ENCODE measurements around the gene PRR29.

The PRR29 gene

GRCh38 chr17:64024215-64024654 lies 26.1 kb downstream of the PRR29 start:
- H3K23ac ChIP-seq (ENCODE audit: low read length) = no peak overlapping the region
- H3K4me1 ChIP-seq (ENCODE audit: control insufficient read depth, low read depth, low read length) = no peaks in the 10 kb centered on the region
- H3K79me2 ChIP-seq (ENCODE audit: control insufficient read depth, insufficient read depth, low read length) = no peaks in the 10 kb centered on the region
- no peak overlapping the region for H4K8ac ChIP-seq (ENCODE audit: low read depth, low read length)
- no peak for DNase-seq
- no peak overlapping the region for H2BK5ac ChIP-seq (ENCODE audit: low read length)
- no peak overlapping the region for H3K4me2 ChIP-seq (ENCODE audit: low read length)
- no peak overlapping the region for H3K56ac ChIP-seq (ENCODE audit: low read length)
- H3K9ac ChIP-seq (ENCODE audit: low read length) = no peak overlapping the region
- H3K4ac ChIP-seq (ENCODE audit: low read depth, low read length) = no peak overlapping the region
- WGBS (ENCODE audit: extremely low coverage, insufficient coverage, low lambda C conversion rate) = no CpG with 5 or more reads among the region's 8 CpGs
- no peak overlapping the region for H4K5ac ChIP-seq (ENCODE audit: low read length)
- no peak overlapping the region for H2AK5ac ChIP-seq (ENCODE audit: low read length)
- no peaks in the 10 kb centered on the region for H3K27me3 ChIP-seq (ENCODE audit: insufficient read depth, low read length, poor library complexity)
- H3K79me1 ChIP-seq (ENCODE audit: low read length) = no peaks in the 10 kb centered on the region
- H3K18ac ChIP-seq (ENCODE audit: low read length) = no peak overlapping the region
- no peak overlapping the region for H3K27ac ChIP-seq (ENCODE audit: low read depth, low read length)
- H3K4me3 ChIP-seq (ENCODE audit: low read length) = no peak overlapping the region
- no peaks in the 10 kb centered on the region for H3K36me3 ChIP-seq (ENCODE audit: control insufficient read depth, insufficient read depth, low read length)
- H2BK15ac ChIP-seq (replicated peaks; ENCODE audit: low read depth) = no peak overlapping the region
- H2BK120ac ChIP-seq (ENCODE audit: low read depth, low read length) = no peak overlapping the region

- Histone ChIP-seq H3K79me2 (ENCODE audit: control insufficient read depth, insufficient read depth, low read length) (no peaks in the 10 kb centered on the region), H3K9ac (ENCODE audit: low read length) (no peak overlapping the region), H3K27me3 (ENCODE audit: insufficient read depth, low read length, poor library complexity) (no peaks in the 10 kb centered on the region), H3K36me3 (ENCODE audit: control insufficient read depth, insufficient read depth, low read length) (no peaks in the 10 kb centered on the region), H2BK15ac (replicated peaks; ENCODE audit: low read depth) (no peak overlapping the region), H3K4me1 (ENCODE audit: control insufficient read depth, low read depth, low read length) (no peaks in the 10 kb centered on the region), H2BK5ac (ENCODE audit: low read length) (no peak overlapping the region), H4K5ac (ENCODE audit: low read length) (no peak overlapping the region), H2BK120ac (ENCODE audit: low read depth, low read length) (no peak overlapping the region), H3K4me3 (ENCODE audit: low read length) (no peak overlapping the region), H3K27ac (ENCODE audit: low read depth, low read length) (no peak overlapping the region), H3K4ac (ENCODE audit: low read depth, low read length) (no peak overlapping the region), H4K8ac (ENCODE audit: low read depth, low read length) (no peak overlapping the region), H2AK5ac (ENCODE audit: low read length) (no peak overlapping the region), H3K23ac (ENCODE audit: low read length) (no peak overlapping the region), H3K18ac (ENCODE audit: low read length) (no peak overlapping the region), H3K79me1 (ENCODE audit: low read length) (no peaks in the 10 kb centered on the region), H3K56ac (ENCODE audit: low read length) (no peak overlapping the region), H3K4me2 (ENCODE audit: low read length) (no peak overlapping the region)
- no peak for DNase-seq
- no CpG with 5 or more reads among the region's 19 CpGs for WGBS (ENCODE audit: extremely low coverage, insufficient coverage, low lambda C conversion rate)
These were observed 26.9 kb downstream of the PRR29 start for GRCh38 chr17:64024781-64025731.

GRCh38 chr17:64025732-64026294 lies 27.7 kb downstream of the PRR29 start:
- H3K23ac ChIP-seq (ENCODE audit: low read length) = no peak overlapping the region
- no peaks in the 10 kb centered on the region for H3K79me1 ChIP-seq (ENCODE audit: low read length)
- no peaks in the 10 kb centered on the region for H3K27me3 ChIP-seq (ENCODE audit: insufficient read depth, low read length, poor library complexity)
- peak; percentile 89 for DNase-seq
- no peak overlapping the region for H3K4me3 ChIP-seq (ENCODE audit: low read length)
- no peak overlapping the region for H2BK5ac ChIP-seq (ENCODE audit: low read length)
- H3K27ac ChIP-seq (ENCODE audit: low read depth, low read length) = no peak overlapping the region
- H4K5ac ChIP-seq (ENCODE audit: low read length) = no peak overlapping the region
- no peak overlapping the region for H2BK15ac ChIP-seq (replicated peaks; ENCODE audit: low read depth)
- H3K79me2 ChIP-seq (ENCODE audit: control insufficient read depth, insufficient read depth, low read length) = no peaks in the 10 kb centered on the region
- no peak overlapping the region for H2BK120ac ChIP-seq (ENCODE audit: low read depth, low read length)
- no peak overlapping the region for H3K56ac ChIP-seq (ENCODE audit: low read length)
- H3K4ac ChIP-seq (ENCODE audit: low read depth, low read length) = no peak overlapping the region
- H3K4me1 ChIP-seq (ENCODE audit: control insufficient read depth, low read depth, low read length) = no peaks in the 10 kb centered on the region
- H3K4me2 ChIP-seq (ENCODE audit: low read length) = no peak overlapping the region
- no peak overlapping the region for H3K18ac ChIP-seq (ENCODE audit: low read length)
- no peaks in the 10 kb centered on the region for H3K36me3 ChIP-seq (ENCODE audit: control insufficient read depth, insufficient read depth, low read length)
- H2AK5ac ChIP-seq (ENCODE audit: low read length) = no peak overlapping the region
- WGBS (ENCODE audit: extremely low coverage, insufficient coverage, low lambda C conversion rate) = no CpG with 5 or more reads among the region's 21 CpGs
- no peak overlapping the region for H3K9ac ChIP-seq (ENCODE audit: low read length)
- H4K8ac ChIP-seq (ENCODE audit: low read depth, low read length) = no peak overlapping the region

- DNase-seq = peak; percentile 64
- no peaks in the 10 kb centered on the region for H3K79me2 ChIP-seq (ENCODE audit: control insufficient read depth, insufficient read depth, low read length)
These were observed 30.8 kb downstream of the PRR29 start for GRCh38 chr17:64028874-64029464.

GRCh38 chr17:64032081-64032480 lies 33.9 kb downstream of the PRR29 start:
- Histone ChIP-seq H3K4me1 (ENCODE audit: control insufficient read depth, low read depth, low read length) (no peaks in the 10 kb centered on the region), H3K4ac (ENCODE audit: low read depth, low read length) (no peak overlapping the region), H3K79me2 (ENCODE audit: control insufficient read depth, insufficient read depth, low read length) (no peaks in the 10 kb centered on the region), H2BK15ac (replicated peaks; ENCODE audit: low read depth) (no peak overlapping the region), H3K27me3 (ENCODE audit: insufficient read depth, low read length, poor library complexity) (no peaks in the 10 kb centered on the region), H4K5ac (ENCODE audit: low read length) (no peak overlapping the region), H3K4me3 (ENCODE audit: low read length) (no peak overlapping the region), H2AK5ac (ENCODE audit: low read length) (no peak overlapping the region), H4K8ac (ENCODE audit: low read depth, low read length) (no peak overlapping the region), H2BK5ac (ENCODE audit: low read length) (no peak overlapping the region), H2BK120ac (ENCODE audit: low read depth, low read length) (no peak overlapping the region), H3K36me3 (ENCODE audit: control insufficient read depth, insufficient read depth, low read length) (no peaks in the 10 kb centered on the region), H3K4me2 (ENCODE audit: low read length) (no peak overlapping the region), H3K56ac (ENCODE audit: low read length) (no peak overlapping the region), H3K27ac (ENCODE audit: low read depth, low read length) (no peak overlapping the region), H3K18ac (ENCODE audit: low read length) (no peak overlapping the region), H3K23ac (ENCODE audit: low read length) (peak overlapping the region; percentile 66), H3K79me1 (ENCODE audit: low read length) (no peaks in the 10 kb centered on the region), H3K9ac (ENCODE audit: low read length) (no peak overlapping the region)
- WGBS (ENCODE audit: extremely low coverage, insufficient coverage, low lambda C conversion rate) = no CpG with 5 or more reads among the region's 4 CpGs
- peak; percentile 18 for DNase-seq

More at GRCh38 chr17:64028874-64029464, 30.8 kb downstream of the PRR29 start:
- Histone ChIP-seq H3K18ac (ENCODE audit: low read length) (no peak overlapping the region), H3K4me2 (ENCODE audit: low read length) (no peak overlapping the region), H2BK5ac (ENCODE audit: low read length) (no peak overlapping the region), H4K8ac (ENCODE audit: low read depth, low read length) (no peak overlapping the region), H3K27ac (ENCODE audit: low read depth, low read length) (no peak overlapping the region), H3K4me3 (ENCODE audit: low read length) (no peak overlapping the region), H2BK15ac (replicated peaks; ENCODE audit: low read depth) (no peak overlapping the region), H3K9ac (ENCODE audit: low read length) (no peak overlapping the region), H3K23ac (ENCODE audit: low read length) (no peak overlapping the region), H3K27me3 (ENCODE audit: insufficient read depth, low read length, poor library complexity) (no peaks in the 10 kb centered on the region), H3K4me1 (ENCODE audit: control insufficient read depth, low read depth, low read length) (no peaks in the 10 kb centered on the region), H3K4ac (ENCODE audit: low read depth, low read length) (no peak overlapping the region), H3K79me1 (ENCODE audit: low read length) (no peaks in the 10 kb centered on the region), H3K36me3 (ENCODE audit: control insufficient read depth, insufficient read depth, low read length) (no peaks in the 10 kb centered on the region), H4K5ac (ENCODE audit: low read length) (no peak overlapping the region), H2AK5ac (ENCODE audit: low read length) (no peak overlapping the region), H2BK120ac (ENCODE audit: low read depth, low read length) (no peak overlapping the region), H3K56ac (ENCODE audit: low read length) (no peak overlapping the region)
- WGBS (ENCODE audit: extremely low coverage, insufficient coverage, low lambda C conversion rate) = no CpG with 5 or more reads among the region's 3 CpGs

Data from mesendoderm (in vitro differentiated cells).